ENCODE results near the gene SUSD4.

The SUSD4 gene

GRCh38 chr1:223355699-223356098, 8.3 kb downstream of the SUSD4 start:
- Histone ChIP-seq H3K36me3 (ENCODE audit: insufficient read depth, insufficient read length, low read length) (no peaks in the 10 kb centered on the region), H3K27me3 (ENCODE audit: insufficient read depth, insufficient read length) (peaks cover 3% of the 10 kb centered on the region), H3K4me1 (ENCODE audit: insufficient read depth, insufficient read length) (peaks cover 8% of the 10 kb centered on the region), H3K9me3 (ENCODE audit: insufficient read depth, low read length) (no peaks in the 10 kb centered on the region), H3K4me3 (ENCODE audit: insufficient read length, low read depth) (no peak overlapping the region), H3K9ac (ENCODE audit: insufficient read length, low read depth) (no peak overlapping the region)
- TF ChIP-seq ZNF274 (IDR thresholded peaks at IDR 0.05; ENCODE audit: low read depth, low read length) (no peak), SUZ12 (IDR thresholded peaks at IDR 0.05; ENCODE audit: extremely low read depth, insufficient read depth, insufficient read length) (no peak), YY1 (IDR thresholded peaks at IDR 0.05; ENCODE audit: insufficient read depth, insufficient read length) (no peak)
- no peak for DNase-seq (ENCODE audit: low read depth, low spot score)

DNA sequence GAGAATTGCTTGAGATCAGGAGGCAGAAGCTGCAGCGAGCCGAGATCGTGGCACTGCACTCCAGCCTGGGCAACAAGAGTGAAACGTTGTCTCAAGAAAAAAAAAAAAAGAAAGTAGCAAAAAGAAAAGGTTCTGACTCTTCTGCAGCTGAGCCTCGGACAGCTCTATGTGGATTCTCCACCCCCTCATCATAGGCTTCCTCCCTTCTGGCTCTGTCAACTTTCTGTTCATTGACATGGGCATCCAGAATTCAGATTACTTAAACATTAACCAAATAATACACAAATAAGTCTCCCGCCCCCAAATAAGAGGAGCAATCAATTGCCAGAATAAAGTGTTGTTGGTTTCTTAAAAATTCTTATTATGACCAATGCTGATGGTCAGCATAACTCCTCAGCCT, 10.0 kb downstream of the SUSD4 start:
- H3K27me3 ChIP-seq (ENCODE audit: insufficient read depth, insufficient read length), result no peaks in the 10 kb centered on the region
- TF ChIP-seq ZNF274 (IDR thresholded peaks at IDR 0.05; ENCODE audit: low read depth, low read length), result no peak
- no peak for TF ChIP-seq YY1 (IDR thresholded peaks at IDR 0.05; ENCODE audit: insufficient read depth, insufficient read length)
- no peak for TF ChIP-seq SUZ12 (IDR thresholded peaks at IDR 0.05; ENCODE audit: extremely low read depth, insufficient read depth, insufficient read length)
- no peaks in the 10 kb centered on the region for H3K36me3 ChIP-seq (ENCODE audit: insufficient read depth, insufficient read length, low read length)
- no peaks in the 10 kb centered on the region for H3K9me3 ChIP-seq (ENCODE audit: insufficient read depth, low read length)
- H3K4me3 ChIP-seq (ENCODE audit: insufficient read length, low read depth), result no peak overlapping the region
- peaks cover 8% of the 10 kb centered on the region for H3K4me1 ChIP-seq (ENCODE audit: insufficient read depth, insufficient read length)
- DNase-seq (ENCODE audit: low read depth, low spot score), result no peak
- no peak overlapping the region for H3K9ac ChIP-seq (ENCODE audit: insufficient read length, low read depth)

- no peaks in the 10 kb centered on the region for H3K27me3 ChIP-seq (ENCODE audit: insufficient read depth, insufficient read length)
- no peak overlapping the region for H3K4me3 ChIP-seq (ENCODE audit: insufficient read length, low read depth)
- no peak for DNase-seq (ENCODE audit: low read depth, low spot score)
- TF ChIP-seq SUZ12 (IDR thresholded peaks at IDR 0.05; ENCODE audit: extremely low read depth, insufficient read depth, insufficient read length) (no peak), ZNF274 (IDR thresholded peaks at IDR 0.05; ENCODE audit: low read depth, low read length) (no peak), YY1 (IDR thresholded peaks at IDR 0.05; ENCODE audit: insufficient read depth, insufficient read length) (no peak)
- H3K9ac ChIP-seq (ENCODE audit: insufficient read length, low read depth), result no peak overlapping the region
- no peaks in the 10 kb centered on the region for H3K36me3 ChIP-seq (ENCODE audit: insufficient read depth, insufficient read length, low read length)
- H3K9me3 ChIP-seq (ENCODE audit: insufficient read depth, low read length), result no peaks in the 10 kb centered on the region
- peaks cover 8% of the 10 kb centered on the region for H3K4me1 ChIP-seq (ENCODE audit: insufficient read depth, insufficient read length)
Measured at GRCh38 chr1:223352944-223353343, 11.0 kb downstream of the SUSD4 start.

DNA sequence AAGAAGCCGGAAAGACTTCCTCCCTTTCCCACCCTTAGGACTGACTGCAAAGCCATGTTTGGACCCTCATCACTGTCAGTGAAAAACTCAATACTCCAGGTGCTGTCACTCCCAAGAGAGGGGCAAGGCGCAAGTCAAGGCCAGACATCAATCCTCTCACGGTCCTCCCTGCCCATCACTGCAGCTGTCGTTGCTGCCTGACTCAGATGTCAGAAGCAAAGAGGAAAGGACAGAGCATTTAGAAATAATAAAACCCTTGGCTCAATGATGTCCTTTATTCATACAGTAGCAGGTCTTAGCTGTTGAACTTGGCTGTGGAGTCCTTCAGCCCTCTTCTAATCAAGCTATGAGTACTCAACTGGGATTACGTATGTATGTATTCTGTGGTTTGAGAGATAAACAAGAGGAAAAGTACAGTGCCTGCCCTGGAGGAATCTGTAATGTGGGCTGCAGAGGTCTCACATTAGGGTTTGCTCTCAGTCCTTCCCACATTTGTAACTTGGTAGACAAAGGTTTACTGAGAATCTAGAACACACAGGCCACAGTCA, 13.5 kb downstream of the SUSD4 start:
- Histone ChIP-seq H3K36me3 (ENCODE audit: insufficient read depth, insufficient read length, low read length) (no peaks in the 10 kb centered on the region), H3K9me3 (ENCODE audit: insufficient read depth, low read length) (no peaks in the 10 kb centered on the region), H3K9ac (ENCODE audit: insufficient read length, low read depth) (no peak overlapping the region), H3K4me3 (ENCODE audit: insufficient read length, low read depth) (no peak overlapping the region), H3K4me1 (ENCODE audit: insufficient read depth, insufficient read length) (peaks cover 8% of the 10 kb centered on the region), H3K27me3 (ENCODE audit: insufficient read depth, insufficient read length) (no peaks in the 10 kb centered on the region)
- TF ChIP-seq ZNF274 (IDR thresholded peaks at IDR 0.05; ENCODE audit: low read depth, low read length) (no peak), YY1 (IDR thresholded peaks at IDR 0.05; ENCODE audit: insufficient read depth, insufficient read length) (no peak), SUZ12 (IDR thresholded peaks at IDR 0.05; ENCODE audit: extremely low read depth, insufficient read depth, insufficient read length) (no peak)
- no peak for DNase-seq (ENCODE audit: low read depth, low spot score)

- Histone ChIP-seq H3K27me3 (ENCODE audit: insufficient read depth, insufficient read length) (no peaks in the 10 kb centered on the region), H3K4me3 (ENCODE audit: insufficient read length, low read depth) (no peak overlapping the region), H3K9me3 (ENCODE audit: insufficient read depth, low read length) (no peaks in the 10 kb centered on the region), H3K9ac (ENCODE audit: insufficient read length, low read depth) (no peak overlapping the region), H3K4me1 (ENCODE audit: insufficient read depth, insufficient read length) (peaks cover 8% of the 10 kb centered on the region), H3K36me3 (ENCODE audit: insufficient read depth, insufficient read length, low read length) (no peaks in the 10 kb centered on the region)
- no peak for TF ChIP-seq ZNF274 (IDR thresholded peaks at IDR 0.05; ENCODE audit: low read depth, low read length)
- TF ChIP-seq YY1 (IDR thresholded peaks at IDR 0.05; ENCODE audit: insufficient read depth, insufficient read length), result no peak
- no peak for TF ChIP-seq SUZ12 (IDR thresholded peaks at IDR 0.05; ENCODE audit: extremely low read depth, insufficient read depth, insufficient read length)
- DNase-seq (ENCODE audit: low read depth, low spot score), result no peak
Measured at GRCh38 chr1:223349241-223349640, 14.7 kb downstream of the SUSD4 start.

- Histone ChIP-seq H3K4me1 (ENCODE audit: insufficient read depth, insufficient read length) (peaks cover 8% of the 10 kb centered on the region), H3K9ac (ENCODE audit: insufficient read length, low read depth) (no peak overlapping the region), H3K36me3 (ENCODE audit: insufficient read depth, insufficient read length, low read length) (no peaks in the 10 kb centered on the region), H3K9me3 (ENCODE audit: insufficient read depth, low read length) (no peaks in the 10 kb centered on the region), H3K4me3 (ENCODE audit: insufficient read length, low read depth) (no peak overlapping the region), H3K27me3 (ENCODE audit: insufficient read depth, insufficient read length) (no peaks in the 10 kb centered on the region)
- DNase-seq (ENCODE audit: low read depth, low spot score), result no peak
- TF ChIP-seq SUZ12 (IDR thresholded peaks at IDR 0.05; ENCODE audit: extremely low read depth, insufficient read depth, insufficient read length) (no peak), ZNF274 (IDR thresholded peaks at IDR 0.05; ENCODE audit: low read depth, low read length) (no peak), YY1 (IDR thresholded peaks at IDR 0.05; ENCODE audit: insufficient read depth, insufficient read length) (no peak)
Measured at GRCh38 chr1:223348439-223348838, 15.5 kb downstream of the SUSD4 start.

DNA sequence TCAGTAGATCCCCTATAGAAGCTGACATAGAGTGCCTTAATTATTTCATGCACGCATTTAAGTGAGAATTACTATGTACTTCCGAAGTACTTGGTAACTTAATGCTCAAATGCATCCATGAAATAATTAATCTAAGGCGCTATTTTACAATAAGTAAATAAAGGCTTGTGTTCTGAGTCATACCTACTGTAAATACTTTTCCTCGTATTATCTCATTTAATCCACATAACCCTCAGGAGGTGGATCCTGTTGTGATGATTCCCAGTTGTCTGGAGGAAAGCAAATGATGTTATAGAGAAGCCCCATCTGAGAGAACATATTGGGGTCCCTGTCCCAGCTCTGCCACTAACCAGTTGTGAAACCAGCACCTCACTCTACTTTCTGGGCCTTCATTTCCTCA, 16.4 kb downstream of the SUSD4 start:
- peaks cover 7% of the 10 kb centered on the region for H3K4me1 ChIP-seq (ENCODE audit: insufficient read depth, insufficient read length)
- H3K9me3 ChIP-seq (ENCODE audit: insufficient read depth, low read length), result no peaks in the 10 kb centered on the region
- H3K4me3 ChIP-seq (ENCODE audit: insufficient read length, low read depth), result no peak overlapping the region
- no peaks in the 10 kb centered on the region for H3K36me3 ChIP-seq (ENCODE audit: insufficient read depth, insufficient read length, low read length)
- TF ChIP-seq YY1 (IDR thresholded peaks at IDR 0.05; ENCODE audit: insufficient read depth, insufficient read length) (no peak), ZNF274 (IDR thresholded peaks at IDR 0.05; ENCODE audit: low read depth, low read length) (no peak), SUZ12 (IDR thresholded peaks at IDR 0.05; ENCODE audit: extremely low read depth, insufficient read depth, insufficient read length) (no peak)
- no peaks in the 10 kb centered on the region for H3K27me3 ChIP-seq (ENCODE audit: insufficient read depth, insufficient read length)
- H3K9ac ChIP-seq (ENCODE audit: insufficient read length, low read depth), result no peak overlapping the region
- no peak for DNase-seq (ENCODE audit: low read depth, low spot score)
